22Rv1 (cell line): Measurements from ENCODE around the gene NR1D1.

Experiments used
- H3K27ac ChIP-seq: fragments of 450-650 bp; 2 replicates; pipeline ENCODE4 v1.5.1; 2017
- CTCF ChIP-seq: fragments of 450-650 bp; IDR thresholded peaks from 2 replicates; pipeline ENCODE4 v1.5.1; 2017; ENCODE audit warnings: mild to moderate bottlenecking
- ZFX ChIP-seq: fragments of 450-650 bp; IDR thresholded peaks from 2 replicates; pipeline ENCODE4 v1.6.1; 2017; ENCODE audit warnings: antibody characterized with exemption, borderline replicate concordance

NR1D1 gene

GRCh38 chr17:40061609-40062038 is 38.8 kb downstream of the NR1D1 start:
- H3K27ac ChIP-seq = no peak overlapping the region
- no peak for TF ChIP-seq CTCF
- TF ChIP-seq ZFX = no peak

- no peak overlapping the region for H3K27ac ChIP-seq
- TF ChIP-seq CTCF = no peak
- TF ChIP-seq ZFX = no peak
Measured at GRCh38 chr17:40060887-40061608, 39.3 kb downstream of the NR1D1 start.

- no peak overlapping the region for H3K27ac ChIP-seq
- no peak for TF ChIP-seq ZFX
- TF ChIP-seq CTCF = no peak
Measured at GRCh38 chr17:40059729-40060475, 40.5 kb downstream of the NR1D1 start.

- no peak for TF ChIP-seq ZFX
- TF ChIP-seq CTCF = no peak
- no peak overlapping the region for H3K27ac ChIP-seq
Measured at GRCh38 chr17:40058865-40059264, 41.5 kb downstream of the NR1D1 start.

GRCh38 chr17:40058186-40058784 is 42.1 kb downstream of the NR1D1 start:
- TF ChIP-seq CTCF = no peak
- no peak for TF ChIP-seq ZFX
- no peak overlapping the region for H3K27ac ChIP-seq

- H3K27ac ChIP-seq = no peak overlapping the region
- TF ChIP-seq ZFX (no peak), CTCF (no peak)
Measured at GRCh38 chr17:40056379-40057015, 43.9 kb downstream of the NR1D1 start.
